Neural cell (in vitro differentiated cells): ENCODE results near the gene C5orf24. TPM values are rescaled to one million over a fixed set of nuclear protein-coding genes. Genes with fewer than 3 reads are reported as not detected.

ENCODE experiments used
- H2AFZ ChIP-seq: fragments of 200-600, 300-800 bp; sonication (generic), shearing (Covaris generic); 2 replicates; pipeline ENCODE4 v1.6.0; 2014; ENCODE audit warnings: low read depth, mild to moderate bottlenecking, antibody characterized with exemption, low read length, moderate library complexity
- H3F3A ChIP-seq: fragments of 200-600 bp; shearing (Covaris generic); 2 replicates; pipeline ENCODE4 v1.6.1; 2016; ENCODE audit warnings: mild to moderate bottlenecking, moderate library complexity, mixed read lengths, antibody characterized with exemption, low read length; ENCODE audit not compliant: insufficient read depth, poor library complexity, severe bottlenecking
- H3K27ac ChIP-seq: fragments of 200-600, 300-800 bp; sonication (generic), shearing (Covaris generic); 2 replicates; pipeline ENCODE4 v1.5.1; 2014; ENCODE audit warnings: mild to moderate bottlenecking, low read length, moderate library complexity
- H3K27me3 ChIP-seq: fragments of 300-800, 200-600 bp; sonication (generic), shearing (Covaris generic); 2 replicates; pipeline ENCODE4 v1.6.0; 2014; ENCODE audit warnings: mild to moderate bottlenecking, low read depth, low read length, moderate library complexity; ENCODE audit not compliant: insufficient read depth
- H3K36me3 ChIP-seq: fragments of 300-800, 200-600 bp; sonication (generic), shearing (Covaris generic); 2 replicates; pipeline ENCODE4 v1.5.1; 2014; ENCODE audit warnings: mild to moderate bottlenecking, antibody characterized with exemption, low read length, moderate library complexity; ENCODE audit not compliant: insufficient read depth
- H3K4me2 ChIP-seq: fragments of 300-800, 200-600 bp; sonication (generic), shearing (Covaris generic); 2 replicates; pipeline ENCODE4 v1.6.0; 2014; ENCODE audit warnings: mild to moderate bottlenecking, low read length
- H3K4me3 ChIP-seq: fragments of 300-800, 200-600 bp; sonication (generic), shearing (Covaris generic); 2 replicates; pipeline ENCODE4 v1.5.1; 2014; ENCODE audit warnings: mild to moderate bottlenecking, low read length, moderate library complexity
- H3K79me2 ChIP-seq: fragments of 200-600 bp; shearing (Covaris generic); replicated peaks from 2 replicates; pipeline ENCODE4 v1.6.0; 2014; ENCODE audit warnings: mild to moderate bottlenecking, low read length, moderate library complexity; ENCODE audit not compliant: insufficient read depth
- H3K9ac ChIP-seq: fragments of 300-800, 200-600 bp; sonication (generic), shearing (Covaris generic); 2 replicates; pipeline ENCODE4 v1.6.1; 2016; ENCODE audit warnings: mild to moderate bottlenecking, low read length, mixed read lengths
- H3K9me2 ChIP-seq: fragments of 200-600 bp; shearing (Covaris generic); 2 replicates; pipeline ENCODE4 v1.6.1; 2016; ENCODE audit warnings: mild to moderate bottlenecking, low read length, mixed read lengths; ENCODE audit not compliant: insufficient read depth
- H3K9me3 ChIP-seq: fragments of 200-600, 300-800 bp; sonication (generic), shearing (Covaris generic); 2 replicates; pipeline ENCODE4 v1.6.1; 2016; ENCODE audit warnings: mild to moderate bottlenecking, mixed run types, low read length, moderate library complexity, mixed read lengths
- H4K20me1 ChIP-seq: fragments of 200-600 bp; shearing (Covaris generic); 2 replicates; pipeline ENCODE4 v1.6.1; 2016; ENCODE audit warnings: mild to moderate bottlenecking, mixed run types; ENCODE audit not compliant: insufficient read depth
- CTCF ChIP-seq: fragments of 450-650 bp; IDR thresholded peaks from 2 replicates; pipeline ENCODE4 v1.5.1; 2014; ENCODE audit warnings: antibody characterized with exemption, mild to moderate bottlenecking, moderate library complexity; ENCODE audit not compliant: poor library complexity, severe bottlenecking
- EP300 ChIP-seq: fragments of 450-650 bp; conservative IDR thresholded peaks from 2 replicates; pipeline ENCODE4 v1.6.1; 2014; ENCODE audit warnings: antibody characterized with exemption, mild to moderate bottlenecking, moderate library complexity; ENCODE audit not compliant: poor library complexity, severe bottlenecking
- EZH2 ChIP-seq: fragments of 200-600, 300-800 bp; shearing (Covaris generic), sonication (generic); IDR thresholded peaks from 2 replicates; pipeline ENCODE4 v1.6.1; 2014; ENCODE audit warnings: antibody characterized with exemption, low read length, borderline replicate concordance, mild to moderate bottlenecking; ENCODE audit not compliant: insufficient read depth, poor library complexity, severe bottlenecking
- MXI1 ChIP-seq: fragments of 450-650 bp; conservative IDR thresholded peaks from 2 replicates; pipeline ENCODE4 v1.6.1; 2014; ENCODE audit warnings: antibody characterized with exemption, mild to moderate bottlenecking; ENCODE audit not compliant: poor library complexity, severe bottlenecking
- POLR2AphosphoS5 ChIP-seq: IDR thresholded peaks from 2 replicates; pipeline ENCODE4 v1.6.1; 2012
- RAD21 ChIP-seq: fragments of 450-650 bp; conservative IDR thresholded peaks from 2 replicates; pipeline ENCODE4 v1.6.1; 2014; ENCODE audit warnings: antibody characterized with exemption, mild to moderate bottlenecking, moderate library complexity
- REST ChIP-seq: IDR thresholded peaks from 2 replicates; pipeline ENCODE4 v1.6.1; 2012; ENCODE audit warnings: borderline replicate concordance
- SMC3 ChIP-seq: fragments of 450-650 bp; conservative IDR thresholded peaks from 2 replicates; pipeline ENCODE4 v1.6.1; 2014; ENCODE audit warnings: antibody characterized with exemption, mild to moderate bottlenecking, moderate library complexity; ENCODE audit not compliant: poor library complexity
- TAF1 ChIP-seq: IDR thresholded peaks from 2 replicates; pipeline ENCODE4 v1.6.1; 2012; ENCODE audit warnings: low read depth
- polyA plus RNA-seq: library from polyadenylated mRNA; depleted of rRNA; stranded (reverse); fragments of >200 nt; gene quantifications from 2 replicates; pipeline ENCODE4 v1.2.3, GENCODE V29; 2014

C5orf24 gene
- polyA plus RNA-seq, 1 donor from 2014 or later, result 71.7 TPM

- Histone ChIP-seq H3K4me3 (no peak overlapping the region), H3K9ac (no peak overlapping the region), H3K9me3 (no peaks in the 10 kb centered on the region), H3F3A (no peaks in the 10 kb centered on the region), H2AFZ (no peak overlapping the region), H4K20me1 (no peaks in the 10 kb centered on the region), H3K27ac (no peak overlapping the region), H3K4me2 (no peak overlapping the region), H3K36me3 (peaks cover 3% of the 10 kb centered on the region), H3K27me3 (no peaks in the 10 kb centered on the region), H3K79me2 (no peaks in the 10 kb centered on the region), H3K9me2 (no peaks in the 10 kb centered on the region)
- TF ChIP-seq REST, result no peak
- no peak for TF ChIP-seq TAF1
- TF ChIP-seq RAD21, result no peak
- no peak for TF ChIP-seq SMC3
- no peak for TF ChIP-seq CTCF
- TF ChIP-seq MXI1, result no peak
- no peak for TF ChIP-seq EZH2
- no peak for TF ChIP-seq POLR2AphosphoS5
- no peak for TF ChIP-seq EP300
Observed at GRCh38 chr5:134824681-134825080, 21.1 kb upstream of the C5orf24 start.

GRCh38 chr5:134825212-134825611 is 20.6 kb upstream of the C5orf24 start:
- H3K27me3 ChIP-seq, result no peaks in the 10 kb centered on the region
- no peaks in the 10 kb centered on the region for H3K9me2 ChIP-seq
- H3K27ac ChIP-seq, result no peak overlapping the region
- H3K9me3 ChIP-seq, result no peaks in the 10 kb centered on the region
- TF ChIP-seq CTCF, result no peak
- TF ChIP-seq POLR2AphosphoS5, result no peak
- TF ChIP-seq MXI1, result no peak
- H2AFZ ChIP-seq, result no peak overlapping the region
- no peak overlapping the region for H3K4me3 ChIP-seq
- H3F3A ChIP-seq, result no peaks in the 10 kb centered on the region
- H4K20me1 ChIP-seq, result no peaks in the 10 kb centered on the region
- H3K9ac ChIP-seq, result no peak overlapping the region
- H3K79me2 ChIP-seq, result no peaks in the 10 kb centered on the region
- H3K4me2 ChIP-seq, result no peak overlapping the region
- H3K36me3 ChIP-seq, result peaks cover 3% of the 10 kb centered on the region
